Measurements from ENCODE around the gene VWA1. TPM values are rescaled to one million over a fixed set of nuclear protein-coding genes. Genes with fewer than 3 reads are reported as not detected.

Gene VWA1
- total and polyA plus RNA-seq, 2 of the 4 experiments (the other 2 are of a cell fraction), result 1.1 to 6.1 TPM

GRCh38 chr1:1393428-1393827 is 42.1 kb upstream of the VWA1 start:
- H3K4me2 ChIP-seq (ENCODE audit: low read depth, low read length), result no peak overlapping the region
- H3K4me1 ChIP-seq (ENCODE audit: control insufficient read depth, insufficient read depth, low read length), result peaks cover 5% of the 10 kb centered on the region; the same call in 1 of the 2 replicates
- no peak overlapping the region for H2BK120ac ChIP-seq (ENCODE audit: low read depth, low read length)
- H3K9me3 ChIP-seq (ENCODE audit: control insufficient read depth, insufficient read depth, low read length), result no peaks in the 10 kb centered on the region
- H3K9ac ChIP-seq (ENCODE audit: low read depth, low read length), result no peak overlapping the region
- in situ Hi-C loops (cut with MboI; ENCODE audit: low sequenced_read_pairs) (no loop called here), dilution Hi-C loops (cut with HindIII; ENCODE audit: low sequenced_read_pairs, unreplicated experiment) (no loop called here), intact Hi-C loops (cut with micrococcal nuclease) (no loop called here)
- no peak overlapping the region for H3K4ac ChIP-seq (ENCODE audit: low read depth, low read length)
- H3K27ac ChIP-seq (ENCODE audit: insufficient read depth, low read length), result no peak overlapping the region
- no peak overlapping the region for H4K91ac ChIP-seq (ENCODE audit: insufficient read depth, low read depth, low read length)
- CTCF ChIA-PET, result no interaction called here
- no peak overlapping the region for H2AK9ac ChIP-seq (replicated peaks; ENCODE audit: low read depth, low read length, poor library complexity)
- no peak overlapping the region for H2BK20ac ChIP-seq (ENCODE audit: low read depth, low read length)
- no peak overlapping the region for H2AFZ ChIP-seq (replicated peaks; ENCODE audit: low read length, poor library complexity)
- H2BK15ac ChIP-seq (ENCODE audit: low read depth, low read length), result no peak overlapping the region
- DNase-seq, result no peak
- H3K79me1 ChIP-seq (ENCODE audit: low read depth in 1 of 2, low read length in 2 of 2), result peaks cover 16 to 56% of the 10 kb centered on the region in 2 experiments
- H2BK5ac ChIP-seq (ENCODE audit: low read depth, low read length, poor library complexity, severe bottlenecking), result no peak overlapping the region
- H3K4me3 ChIP-seq (ENCODE audit: insufficient read depth, low read depth, low read length), result no peak overlapping the region
- no peak for ATAC-seq (ENCODE audit: low read depth)
- H3K23ac ChIP-seq (ENCODE audit: low read depth, low read length), result no peak overlapping the region
- whole genome bisulfite sequencing, 2 experiments (ENCODE audit: extremely low coverage in 2 of 2, insufficient read length in 1 of 2), result 99% methylated on average over 11 of the region's 11 CpGs; no CpG with 5 or more reads in 1 of the 2 experiments
- H4K20me1 ChIP-seq (ENCODE audit: insufficient read depth, low read length), result peaks cover 26% of the 10 kb centered on the region; the same call in 1 of the 2 replicates
- H3K9me1 ChIP-seq (ENCODE audit: insufficient read depth, low read length), result no peaks in the 10 kb centered on the region
- TF ChIP-seq POLR2A (IDR thresholded peaks at IDR 0.05; ENCODE audit: low read depth, low read length), result no peak
- TF ChIP-seq CTCF (conservative IDR thresholded peaks at IDR 0.05; ENCODE audit: low read depth, low read length), result no peak
- TF ChIP-seq MAFK (IDR thresholded peaks at IDR 0.05; ENCODE audit: low read depth, low read length), result no peak
- no peak for TF ChIP-seq RFX5 (IDR thresholded peaks at IDR 0.05; ENCODE audit: low read depth, low read length)
- POLR2A ChIA-PET (ENCODE audit: unreplicated experiment), result no interaction called here
- no peak overlapping the region for H3K14ac ChIP-seq (replicated peaks; ENCODE audit: low read depth, low read length)
- BruUV-seq (replicated peaks), result no TSS peak
- H3K56ac ChIP-seq (ENCODE audit: extremely low read depth, insufficient read depth, low read length), result no peak overlapping the region
- no peak overlapping the region for H2AK5ac ChIP-seq (ENCODE audit: low read depth, low read length)
- H3K18ac ChIP-seq (ENCODE audit: low read depth, low read length), result no peak overlapping the region
- no peaks in the 10 kb centered on the region for H3K27me3 ChIP-seq (ENCODE audit: control insufficient read depth, insufficient read depth, low read length)
- peaks cover 66% of the 10 kb centered on the region for H3K36me3 ChIP-seq (ENCODE audit: control insufficient read depth, insufficient read depth, low read length)
- H4K8ac ChIP-seq (ENCODE audit: low read depth in 2 of 2, low read length in 2 of 2), result no peak overlapping the region
- H4K5ac ChIP-seq (ENCODE audit: low read depth, low read length), result no peak overlapping the region

All from IMR-90 (cell line).